ENCODE data around the gene HOXD1.

HOXD1 gene

DNA sequence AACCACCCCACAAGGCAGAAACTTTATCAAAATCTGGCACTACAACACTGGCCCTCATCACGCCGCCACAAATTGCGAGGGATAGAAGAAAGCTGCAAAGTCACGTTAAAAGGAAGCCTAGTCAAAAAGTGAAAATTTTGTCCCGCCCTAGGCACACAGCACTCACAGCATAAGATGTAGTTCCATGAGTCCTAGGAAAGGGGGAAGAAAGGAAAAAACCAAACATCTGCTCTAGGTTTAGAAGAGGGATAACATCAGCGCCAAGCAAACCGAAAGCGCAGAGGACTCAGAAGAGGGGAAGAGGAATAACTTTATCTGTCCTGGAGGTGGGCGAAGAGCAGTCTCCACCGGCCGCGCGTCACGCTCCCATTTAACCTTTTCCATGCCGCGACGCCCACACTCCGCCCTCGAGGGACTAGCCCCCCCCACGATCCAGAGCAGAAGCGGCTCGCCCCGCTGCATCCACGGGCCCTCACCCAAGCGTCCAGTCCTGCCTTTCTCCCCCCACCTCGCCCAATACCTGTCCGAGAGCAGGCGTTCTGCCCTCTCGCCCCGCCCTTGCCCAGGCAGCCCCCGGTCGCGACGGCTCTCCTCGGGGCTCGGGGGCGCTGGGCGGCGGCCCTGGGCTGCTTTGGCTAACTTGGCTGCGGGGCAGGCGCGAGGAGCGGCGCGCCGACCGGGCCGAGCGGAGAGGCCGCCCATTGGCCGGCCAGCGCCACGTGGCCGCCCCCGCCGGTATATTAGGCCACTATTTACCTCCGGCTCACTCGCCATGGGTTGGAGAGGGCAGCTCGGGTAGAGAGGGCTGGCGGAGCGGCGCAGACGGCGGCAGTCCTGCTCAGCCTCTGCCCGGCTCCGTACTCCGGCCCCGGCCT is at the start of gene HOXD1:
Gene HOXD1 (plus strand): TSS at position 770 of the 875 bp plus-strand sequence. CDS start 134 bp downstream, outside the sequence.
- DNase-seq, result no peak

DNA sequence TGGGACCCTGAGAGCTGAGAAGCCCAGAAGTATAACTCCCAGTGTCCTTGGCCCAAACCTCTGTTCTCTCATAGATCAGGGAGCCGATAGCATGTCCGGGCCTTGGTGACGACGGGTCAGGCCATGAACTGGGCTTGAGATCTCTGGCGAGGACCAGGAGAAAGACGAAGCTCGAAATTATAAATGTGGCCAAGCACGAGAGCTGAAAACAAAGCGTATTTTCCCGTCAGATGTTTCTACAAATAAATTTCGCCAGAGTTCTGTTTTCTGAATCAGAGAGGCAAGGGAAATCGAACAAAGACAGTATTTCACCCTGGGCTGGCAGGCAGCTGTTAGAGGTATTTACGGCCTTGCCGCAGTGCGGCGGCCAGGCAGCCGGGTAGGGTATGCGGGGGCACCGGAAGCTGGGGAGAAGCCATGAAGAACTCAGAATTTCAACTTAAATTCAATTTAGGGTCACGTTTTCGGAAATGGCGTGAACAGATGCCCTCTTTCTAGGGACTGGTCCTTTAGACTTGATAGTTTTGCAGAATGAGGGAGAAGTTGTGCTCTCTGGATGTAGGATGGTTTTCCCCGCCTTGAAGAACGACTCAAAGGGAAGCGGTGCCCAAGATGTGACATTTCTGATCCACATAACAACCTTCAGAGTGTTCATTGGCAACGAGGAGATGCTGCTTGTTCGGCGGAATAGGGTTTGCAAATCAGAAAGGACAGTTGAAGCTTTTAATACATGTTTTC is 49.4 kb upstream of the HOXD1 start:
- no peak for DNase-seq

DNA sequence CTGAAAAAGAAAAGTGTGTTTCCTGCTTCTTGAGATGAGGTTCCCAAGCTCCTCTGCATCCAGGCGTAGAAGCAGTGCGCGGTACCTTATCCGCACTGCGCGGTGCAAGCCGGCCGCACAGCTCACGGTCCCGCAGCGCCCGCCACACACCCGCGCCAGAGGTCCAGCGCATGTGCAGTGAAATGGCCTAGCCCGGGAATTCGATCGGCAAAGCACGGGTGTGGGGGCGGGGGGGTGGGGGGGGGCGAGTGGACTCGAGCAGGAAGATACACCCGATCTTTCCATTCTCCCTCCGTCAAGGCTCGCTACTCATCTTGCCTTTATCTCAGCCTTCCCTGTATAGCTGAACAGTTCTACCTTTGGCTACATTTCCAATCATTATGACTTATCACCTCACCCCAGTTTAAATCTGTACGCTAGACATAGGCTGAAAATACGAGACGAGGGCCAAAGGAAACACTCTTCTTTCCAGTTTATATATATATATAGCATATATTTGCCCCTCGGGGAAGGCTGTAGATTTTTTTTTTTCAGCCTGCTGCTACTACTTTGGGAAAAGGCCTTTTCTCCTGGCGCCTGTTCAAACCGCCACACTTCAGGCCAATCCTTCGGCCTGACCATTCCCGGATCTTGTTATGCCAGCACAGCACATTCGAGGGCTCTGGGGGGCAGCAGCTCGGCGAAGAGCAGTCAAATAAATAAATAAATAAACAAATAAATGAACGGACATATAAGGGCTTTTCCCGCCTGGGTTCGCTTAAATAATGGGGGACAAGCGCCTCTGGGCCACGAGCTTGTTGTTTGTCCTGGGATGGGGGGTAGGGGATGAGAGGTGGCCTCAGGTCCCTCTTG is 48.6 kb upstream of the HOXD1 start:
- DNase-seq, result no peak

DNA sequence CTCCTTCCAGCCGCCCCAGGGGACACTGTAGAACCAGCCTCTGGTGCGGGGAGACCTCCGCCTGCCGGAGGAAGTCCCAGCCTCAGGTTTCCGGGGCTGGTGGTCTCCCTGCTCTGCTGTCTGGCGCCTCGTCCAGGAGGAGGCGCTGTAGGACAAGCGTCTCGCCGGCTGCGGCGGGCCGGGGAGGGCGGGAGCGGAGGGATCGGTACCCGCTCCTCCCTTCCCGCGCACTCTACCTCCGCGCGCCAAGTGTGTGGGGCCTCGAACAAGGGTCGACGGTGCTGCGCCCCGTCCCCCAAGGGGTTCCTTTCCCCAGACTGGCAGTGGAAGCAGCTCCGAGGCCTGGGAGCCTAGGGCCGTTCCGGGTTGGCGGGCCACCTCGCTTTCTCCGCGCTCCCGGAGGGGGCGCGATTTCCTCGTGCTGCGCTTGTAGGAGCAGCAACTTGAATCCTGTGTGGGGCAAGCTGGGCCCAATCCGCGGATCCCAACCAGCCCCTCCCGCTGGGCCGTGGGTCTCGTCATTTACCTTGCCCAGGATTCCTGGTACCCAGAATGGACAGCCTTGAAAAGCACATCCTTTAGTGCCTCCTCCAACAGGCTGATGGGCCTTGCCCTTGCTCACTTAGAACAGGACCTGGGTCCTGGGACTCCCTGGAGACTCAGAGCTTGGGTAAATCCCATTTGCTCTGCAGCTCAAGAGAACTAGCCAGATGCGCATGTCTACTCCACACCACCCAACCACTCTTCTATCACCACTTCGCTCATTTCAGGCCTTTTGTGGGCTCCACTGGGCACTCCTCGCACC is 47.8 kb upstream of the HOXD1 start:
- peak; percentile 53 to 59 for DNase-seq

DNA sequence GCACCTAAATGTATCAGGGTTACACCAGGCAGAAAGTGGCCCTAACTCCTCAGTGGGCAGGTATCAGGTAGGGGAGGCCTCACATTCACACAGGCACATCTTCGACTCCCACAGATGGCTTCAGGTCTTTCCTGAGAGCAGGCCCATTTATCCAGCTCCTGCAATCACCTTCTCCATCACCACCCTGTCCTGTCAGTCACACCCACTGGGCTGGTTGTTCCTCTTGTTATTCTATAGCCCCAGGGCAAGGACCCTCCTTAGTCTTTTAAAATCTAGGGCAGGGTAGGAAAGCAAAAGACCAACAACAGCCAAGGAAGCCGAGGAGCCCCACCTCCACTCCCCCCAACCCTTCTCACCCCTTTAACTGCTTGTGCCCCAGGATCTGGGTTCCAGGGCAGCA is 46.2 kb upstream of the HOXD1 start:
- DNase-seq, result no peak

DNA sequence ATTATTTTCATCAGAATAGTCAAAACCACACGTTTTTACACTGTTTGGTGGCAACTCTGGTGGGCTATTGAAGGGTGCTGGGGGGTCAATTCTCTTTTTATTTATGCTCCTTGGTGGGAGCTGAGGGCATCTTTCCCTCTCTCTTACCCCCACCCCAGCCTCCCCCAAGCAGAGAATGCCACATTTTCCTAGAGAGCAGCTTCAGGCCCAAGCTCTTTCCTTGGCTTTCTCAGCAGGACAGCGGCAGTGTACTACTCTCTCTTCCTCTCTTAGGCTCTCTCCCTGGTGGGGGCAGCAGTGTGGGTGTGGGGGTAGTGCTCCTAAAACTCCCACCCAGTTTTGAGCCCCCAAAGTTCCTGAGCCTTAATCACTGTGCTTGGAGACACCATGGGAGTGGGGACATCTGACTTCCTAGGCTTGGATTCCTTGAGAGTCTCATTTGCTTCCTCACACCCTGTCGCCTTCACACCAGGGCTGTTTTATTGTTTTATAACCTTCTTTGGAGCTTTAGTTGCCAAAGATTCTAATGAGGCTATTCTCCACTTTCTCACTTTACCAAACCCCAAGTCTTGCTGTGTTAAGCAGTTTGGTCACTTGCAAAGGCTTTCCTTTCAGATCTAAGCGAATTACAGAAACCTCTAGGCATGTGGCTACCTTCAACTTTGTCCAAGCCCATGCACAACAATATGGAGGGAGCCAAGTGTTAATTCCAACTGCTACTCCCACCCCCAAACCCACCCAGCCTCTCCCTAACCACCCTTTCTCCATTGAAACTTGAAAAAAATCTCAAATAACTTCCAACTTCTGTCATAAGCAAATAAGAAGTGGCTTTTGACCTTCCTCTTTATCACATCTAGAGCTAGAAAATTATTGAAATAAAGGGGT is 43.1 kb upstream of the HOXD1 start:
- no peak for DNase-seq

DNA sequence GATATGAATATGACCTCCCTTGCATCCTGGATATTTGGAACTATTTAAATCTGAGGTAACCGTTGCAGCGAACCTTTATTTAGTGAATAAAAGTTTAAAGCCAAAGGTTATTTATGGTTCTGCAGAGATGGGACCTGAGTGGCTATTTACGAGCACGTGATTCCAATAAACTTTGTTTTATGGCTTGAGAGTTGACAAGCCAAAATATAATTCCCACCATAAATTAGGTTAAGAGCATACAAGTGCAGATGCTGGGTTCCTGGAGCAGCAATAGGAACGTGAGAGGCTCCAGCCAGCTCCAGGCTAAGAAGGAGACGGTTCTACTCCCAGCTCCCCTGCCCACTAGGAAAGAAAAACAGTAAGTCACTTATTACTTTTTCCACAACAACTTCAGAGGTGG is 42.4 kb upstream of the HOXD1 start:
- DNase-seq, result no peak

DNA sequence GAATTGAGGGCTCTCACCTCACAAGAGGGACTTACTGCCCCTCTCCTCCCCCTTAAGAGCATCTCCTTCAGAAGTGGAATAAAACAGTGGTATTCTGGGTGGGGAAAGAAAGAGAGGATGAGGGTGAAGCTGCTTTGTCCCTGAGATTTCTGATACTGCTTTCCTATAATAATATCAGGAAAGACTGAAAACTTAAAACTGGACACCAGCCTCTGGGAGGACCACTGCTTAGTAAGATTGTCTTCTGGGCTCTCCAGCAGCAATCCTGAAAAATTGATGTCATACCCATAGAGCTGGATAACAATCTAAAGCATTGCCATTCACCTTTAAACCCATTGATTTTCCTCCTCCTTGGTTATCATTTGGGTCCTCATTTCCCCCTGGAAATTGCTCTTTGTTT is 41.8 kb upstream of the HOXD1 start:
- DNase-seq, result no peak

DNA sequence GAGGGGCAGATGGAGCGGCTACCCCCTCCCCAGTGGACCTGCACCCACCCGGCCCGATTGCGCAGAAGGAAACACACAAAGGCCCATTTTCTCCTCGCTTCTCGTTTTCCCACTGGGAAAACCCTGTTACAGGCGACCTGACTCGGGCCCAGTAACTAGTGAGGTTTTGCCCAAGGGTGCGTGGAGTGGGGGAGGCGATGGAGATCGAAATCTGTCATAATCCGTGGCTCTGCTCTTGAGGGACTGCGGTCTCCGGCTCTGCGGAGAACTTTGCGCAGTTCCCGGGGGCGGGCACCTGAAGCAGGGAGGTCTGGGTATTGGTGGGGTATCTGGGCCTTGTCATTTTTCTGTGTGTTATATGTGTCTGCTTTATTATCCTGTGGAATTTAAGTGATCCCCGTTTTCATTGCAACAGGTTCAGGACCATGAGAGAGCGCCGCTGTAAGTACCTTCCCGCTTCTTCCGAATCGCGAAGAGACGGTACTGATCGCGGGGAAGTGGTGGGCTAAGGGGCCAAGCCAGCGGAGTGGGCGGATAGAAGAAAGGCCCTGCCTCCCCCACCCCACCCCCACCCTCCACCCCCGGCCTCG is 41.2 kb upstream of the HOXD1 start:
- no peak for DNase-seq

DNA sequence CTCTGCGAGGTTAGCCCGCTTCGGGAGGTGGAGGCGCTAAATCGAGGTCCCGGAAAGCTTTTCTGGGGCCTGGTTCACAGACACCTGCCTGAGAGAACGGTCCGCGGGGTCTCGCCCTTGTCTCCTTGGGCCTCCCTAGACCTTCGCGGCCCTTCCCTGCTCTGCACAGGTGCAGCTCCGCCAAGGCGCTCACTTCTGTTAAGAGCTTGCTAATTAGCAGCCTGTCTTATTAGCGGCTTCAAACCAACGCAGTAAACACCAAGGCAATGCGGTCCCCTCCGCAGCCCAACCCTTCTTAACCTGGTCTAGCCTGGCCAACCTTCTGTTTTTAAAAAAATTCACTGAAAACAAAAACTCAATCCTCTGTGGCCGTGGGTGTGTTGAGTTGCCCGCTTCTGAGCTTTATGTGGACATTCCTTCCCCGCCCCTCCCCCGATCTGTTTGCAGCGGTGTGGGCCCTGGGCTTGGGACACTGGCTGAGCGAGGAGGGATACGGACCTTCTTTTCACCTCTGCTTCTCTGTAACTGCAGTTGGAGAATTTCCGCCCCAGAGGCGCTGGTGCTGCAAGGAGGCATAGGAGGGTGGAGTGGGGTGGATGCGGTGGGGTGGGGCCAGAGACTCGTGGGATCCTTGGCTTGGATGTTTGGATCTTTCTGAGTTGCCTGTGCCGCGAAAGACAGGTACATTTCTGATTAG is 40.5 kb upstream of the HOXD1 start:
- DNase-seq, result no peak

DNA sequence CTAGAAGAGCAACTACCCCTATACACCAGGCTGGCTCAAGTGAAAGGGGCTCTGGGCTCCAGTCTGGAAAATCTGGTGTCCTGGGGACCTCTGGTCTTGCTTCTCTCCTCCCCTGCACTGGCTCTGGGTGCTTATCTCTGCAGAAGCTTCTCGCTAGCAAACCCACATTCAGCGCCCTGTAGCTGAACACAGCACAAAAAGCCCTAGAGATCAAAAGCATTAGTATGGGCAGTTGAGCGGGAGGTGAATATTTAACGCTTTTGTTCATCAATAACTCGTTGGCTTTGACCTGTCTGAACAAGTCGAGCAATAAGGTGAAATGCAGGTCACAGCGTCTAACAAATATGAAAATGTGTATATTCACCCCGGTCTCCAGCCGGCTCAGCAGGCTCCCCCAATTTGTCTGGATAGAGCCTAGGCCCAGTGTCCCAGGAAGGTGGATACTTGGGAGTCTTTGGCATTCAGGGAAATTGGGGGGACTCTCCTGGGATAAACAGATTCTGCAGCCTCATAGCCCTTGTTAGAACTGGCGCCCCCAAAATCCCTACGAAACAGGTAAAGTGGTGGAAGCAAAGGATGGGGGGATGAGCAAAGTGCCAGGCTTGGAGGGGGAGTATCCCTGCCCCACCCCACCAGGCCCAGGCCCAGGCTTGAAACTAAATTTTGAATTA is 39.6 kb upstream of the HOXD1 start:
- DNase-seq, result no peak

DNA sequence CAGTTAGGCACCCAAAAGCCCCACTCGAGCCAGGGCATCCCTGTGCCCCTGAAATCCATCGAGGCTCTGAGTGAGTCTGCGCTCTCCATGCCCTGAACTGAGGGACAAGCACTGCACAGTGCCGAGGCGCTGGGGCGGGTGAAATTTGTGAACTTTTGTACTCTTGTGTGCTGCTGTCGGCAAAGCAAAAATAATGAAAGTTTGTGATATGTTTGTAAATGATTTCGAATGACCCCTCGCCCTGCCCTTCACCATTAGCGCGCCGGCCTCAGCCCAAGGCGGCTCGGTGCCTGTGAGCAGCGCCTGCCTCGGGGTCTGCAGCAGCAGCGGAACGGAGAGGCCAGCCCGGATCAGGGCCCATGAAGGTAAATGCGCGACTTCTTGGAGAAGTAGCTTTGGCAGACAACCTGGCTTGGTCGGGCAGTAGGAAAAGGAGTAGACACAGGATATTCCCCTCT is 39.0 kb upstream of the HOXD1 start:
- no peak for DNase-seq

DNA sequence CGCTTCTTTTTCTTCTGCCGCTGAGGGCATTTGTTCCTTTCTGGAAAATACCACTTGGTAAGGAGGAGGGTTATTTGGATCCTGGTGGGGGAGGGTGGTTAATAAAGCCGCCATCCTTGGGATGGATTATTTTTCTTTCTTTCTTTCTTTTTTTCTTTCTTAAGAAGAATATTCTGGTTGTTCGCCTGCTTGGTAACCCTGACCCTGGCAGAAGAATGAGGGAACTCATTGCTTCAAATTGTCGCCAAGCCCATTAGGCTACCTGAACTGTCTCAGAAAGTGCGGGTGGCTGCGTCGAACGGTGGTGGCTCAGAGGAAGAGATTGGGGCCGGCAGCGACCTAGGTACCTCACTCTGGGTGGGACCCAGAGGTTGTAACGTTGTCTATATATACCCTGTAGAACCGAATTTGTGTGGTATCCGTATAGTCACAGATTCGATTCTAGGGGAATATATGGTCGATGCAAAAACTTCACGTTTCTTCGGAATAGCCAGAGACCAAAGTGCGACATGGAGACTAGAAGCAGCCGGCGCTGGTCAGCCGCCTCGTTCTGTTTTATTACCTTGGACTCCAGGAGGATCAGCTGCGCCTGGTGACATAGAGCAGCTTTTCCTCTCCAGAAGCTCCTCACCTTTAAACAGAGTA is 38.4 kb upstream of the HOXD1 start:
- DNase-seq, result no peak

DNA sequence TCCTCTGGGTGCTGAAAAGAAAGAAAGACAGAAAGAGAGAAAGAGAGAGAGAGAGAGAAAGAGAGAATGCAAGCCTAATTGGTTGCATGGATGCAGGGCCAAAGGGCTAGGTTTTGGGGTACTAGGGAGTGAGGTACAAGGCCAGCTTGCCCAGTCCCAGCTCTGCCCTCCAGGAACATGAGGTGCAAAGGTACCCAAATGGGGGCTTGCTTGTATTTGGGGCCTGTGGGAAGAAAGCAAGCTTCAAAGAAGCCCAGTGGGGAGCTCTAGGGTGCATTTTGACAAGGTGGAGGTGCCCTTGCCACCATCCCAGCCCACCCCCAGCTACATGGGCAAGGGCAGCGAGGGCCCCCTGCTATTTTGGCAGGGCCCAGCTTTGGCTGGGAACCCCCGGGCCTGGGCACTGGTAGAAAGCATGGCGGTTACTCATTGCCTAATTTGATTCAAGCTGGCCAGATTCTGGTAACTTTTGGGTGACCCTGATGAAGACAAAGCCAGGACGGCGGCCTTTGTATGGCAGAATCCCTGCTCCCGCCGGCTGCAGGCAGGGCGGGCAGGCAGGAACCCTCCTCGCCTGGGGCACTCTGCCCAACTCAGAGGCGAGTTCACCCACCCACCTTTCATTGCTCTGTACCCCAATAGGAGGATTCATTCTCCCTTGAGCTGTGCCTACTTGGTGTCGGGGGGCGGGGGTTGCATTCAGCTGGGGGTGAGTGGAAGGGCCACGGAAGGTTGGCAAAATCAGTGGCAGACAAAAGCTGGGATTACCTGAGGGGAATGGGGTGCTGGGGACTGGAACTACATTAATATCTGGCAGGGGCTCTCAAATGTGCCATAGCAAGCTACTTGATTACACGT is 37.7 kb upstream of the HOXD1 start:
- DNase-seq, result no peak

DNA sequence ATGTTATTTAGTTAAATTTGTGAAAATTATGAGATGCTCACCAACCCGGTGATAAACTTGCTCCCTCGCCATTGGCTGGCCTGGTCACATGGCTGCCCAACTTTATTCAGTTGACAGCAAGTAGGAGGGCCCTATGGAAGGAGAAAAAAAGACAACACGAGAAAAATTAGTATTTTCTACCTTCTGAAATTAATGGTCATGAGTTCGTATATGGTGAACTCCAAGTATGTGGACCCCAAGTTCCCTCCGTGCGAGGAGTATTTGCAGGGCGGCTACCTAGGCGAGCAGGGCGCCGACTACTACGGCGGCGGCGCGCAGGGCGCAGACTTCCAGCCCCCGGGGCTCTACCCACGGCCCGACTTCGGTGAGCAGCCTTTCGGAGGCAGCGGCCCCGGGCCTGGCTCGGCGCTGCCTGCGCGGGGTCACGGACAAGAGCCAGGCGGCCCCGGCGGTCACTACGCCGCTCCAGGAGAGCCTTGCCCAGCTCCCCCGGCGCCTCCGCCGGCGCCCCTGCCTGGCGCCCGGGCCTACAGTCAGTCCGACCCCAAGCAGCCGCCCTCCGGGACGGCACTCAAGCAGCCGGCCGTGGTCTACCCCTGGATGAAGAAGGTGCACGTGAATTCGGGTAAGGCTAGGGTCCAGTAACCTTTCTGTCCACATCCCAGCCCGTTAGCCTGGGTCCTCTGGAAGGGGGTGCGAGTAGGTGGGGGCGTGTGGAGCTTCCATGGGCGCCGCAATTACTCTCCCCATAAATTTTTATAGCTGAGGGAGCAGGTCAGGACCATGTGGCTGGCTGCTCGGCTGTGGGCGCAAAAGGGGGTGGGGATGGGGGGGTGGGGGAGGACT is 36.8 kb upstream of the HOXD1 start, which contains the start of gene HOXD4:
Gene HOXD4 (plus strand): TSS at position 109 of the 846 bp plus-strand sequence. CDS start 84 bp downstream, at position 193.
- DNase-seq, result no peak

DNA sequence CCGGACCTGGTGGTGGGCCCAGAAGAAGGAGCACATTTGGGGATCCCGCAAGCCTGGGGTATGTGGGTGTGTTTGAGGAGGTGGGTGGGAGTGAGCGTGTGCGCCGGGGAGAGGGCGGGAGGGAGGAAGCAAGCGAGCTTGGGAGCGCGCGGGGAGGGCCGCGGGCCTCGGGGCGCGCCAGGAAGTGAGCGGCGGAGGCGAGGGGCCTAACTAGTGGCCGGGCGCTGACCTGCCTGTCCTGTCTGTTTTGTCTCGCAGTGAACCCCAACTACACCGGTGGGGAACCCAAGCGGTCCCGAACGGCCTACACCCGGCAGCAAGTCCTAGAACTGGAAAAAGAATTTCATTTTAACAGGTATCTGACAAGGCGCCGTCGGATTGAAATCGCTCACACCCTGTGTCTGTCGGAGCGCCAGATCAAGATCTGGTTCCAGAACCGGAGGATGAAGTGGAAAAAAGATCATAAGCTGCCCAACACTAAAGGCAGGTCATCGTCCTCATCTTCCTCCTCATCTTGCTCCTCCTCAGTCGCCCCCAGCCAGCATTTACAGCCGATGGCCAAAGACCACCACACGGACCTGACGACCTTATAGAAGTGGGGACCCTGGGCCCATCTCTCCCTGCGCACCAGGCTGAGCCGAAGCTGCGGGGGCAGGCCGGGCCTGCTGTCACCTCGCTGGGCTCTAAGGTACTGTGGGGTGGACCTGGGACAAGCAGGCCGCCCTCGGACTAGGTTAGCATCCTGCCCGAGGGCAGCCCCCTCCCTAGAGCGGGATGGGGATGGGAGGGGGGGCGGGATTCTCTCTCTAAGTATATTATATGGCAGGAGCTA is 35.9 kb upstream of the HOXD1 start:
- no peak for DNase-seq
